Activated CD4-positive, alpha-beta T cell treated with anti-CD3 and anti-CD28 coated beads, Interleukin-2, amount 50 U/mL, for 1 hour (primary cell): ENCODE measurements around the gene KCNE3.

Source experiments
- DNase-seq: peaks from one replicate; pipeline ENCODE4 v3.0.0-alpha.2; 2020

The KCNE3 gene, protein sequence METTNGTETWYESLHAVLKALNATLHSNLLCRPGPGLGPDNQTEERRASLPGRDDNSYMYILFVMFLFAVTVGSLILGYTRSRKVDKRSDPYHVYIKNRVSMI

DNA sequence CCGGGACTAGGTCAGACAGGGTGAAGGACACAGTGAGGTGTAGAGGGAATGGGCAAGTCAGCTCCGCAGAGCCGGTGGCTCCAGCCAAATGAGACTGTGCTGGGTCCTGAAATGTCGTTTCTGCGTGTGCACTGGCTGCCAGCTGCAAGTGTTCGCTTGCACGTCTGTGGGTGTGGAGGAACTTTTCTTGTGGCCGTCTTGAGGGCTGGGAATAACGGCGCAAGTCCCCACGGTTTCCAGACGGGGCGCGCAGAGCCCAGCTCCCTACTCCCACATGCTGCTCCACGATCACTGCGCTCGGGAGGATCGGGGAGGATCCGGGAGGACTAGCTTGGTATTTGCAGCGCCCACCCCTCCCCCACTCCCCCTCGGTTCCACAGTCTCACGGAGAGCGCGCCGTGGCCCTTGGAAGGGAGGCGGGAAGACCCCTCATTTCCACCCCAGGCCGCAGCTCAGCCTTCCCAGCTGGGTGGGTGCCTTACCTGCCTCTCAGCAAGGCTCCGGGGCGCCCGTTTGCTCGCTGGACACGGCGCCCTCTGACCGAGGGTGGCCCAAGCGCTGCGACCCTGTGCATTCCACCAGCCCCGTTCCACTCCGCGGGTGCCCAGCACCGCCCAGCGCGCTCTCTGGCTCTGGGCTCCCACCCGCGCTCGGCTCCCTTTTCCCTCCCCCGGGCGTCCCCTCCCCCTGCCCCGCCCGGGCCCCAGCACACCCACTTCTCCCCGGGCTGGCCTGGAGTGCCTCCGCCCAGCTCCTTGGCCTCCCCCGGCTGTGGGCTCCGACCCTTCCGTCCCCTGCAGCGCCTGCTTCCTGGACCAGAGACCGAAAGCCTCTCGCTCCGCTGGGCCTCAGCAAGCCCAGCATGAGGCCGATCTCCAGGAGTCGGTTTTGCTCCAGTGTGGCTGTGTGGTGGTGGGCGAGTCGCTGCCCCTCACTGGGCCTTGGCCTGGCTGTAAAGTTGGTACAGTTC is at the start of gene KCNE3:
Gene KCNE3 (minus strand): TSS at position 634 of the 970 bp plus-strand sequence. CDS start 9,986 bp downstream, outside the sequence.
- no peak for DNase-seq

DNA sequence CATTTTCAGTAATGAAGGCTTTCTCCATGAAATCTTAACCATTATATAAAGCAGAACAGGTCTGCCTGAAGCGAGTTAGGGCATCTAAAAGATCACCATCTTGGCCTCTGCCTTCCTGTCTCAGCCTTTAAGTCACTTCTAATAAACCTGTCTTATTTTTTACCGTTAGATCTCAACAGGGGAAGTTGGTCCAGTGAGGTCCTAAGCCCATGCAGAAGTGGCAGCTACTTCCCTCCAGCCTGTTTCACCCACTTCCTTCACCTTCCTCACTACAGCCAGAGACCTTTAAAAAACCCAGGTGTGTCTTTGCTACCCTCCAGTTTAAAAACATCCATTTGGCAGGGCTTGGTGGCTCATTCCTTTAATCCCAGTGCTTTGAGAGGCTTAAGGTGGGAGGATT is 40.2 kb upstream of the KCNE3 start:
- no peak for DNase-seq

DNA sequence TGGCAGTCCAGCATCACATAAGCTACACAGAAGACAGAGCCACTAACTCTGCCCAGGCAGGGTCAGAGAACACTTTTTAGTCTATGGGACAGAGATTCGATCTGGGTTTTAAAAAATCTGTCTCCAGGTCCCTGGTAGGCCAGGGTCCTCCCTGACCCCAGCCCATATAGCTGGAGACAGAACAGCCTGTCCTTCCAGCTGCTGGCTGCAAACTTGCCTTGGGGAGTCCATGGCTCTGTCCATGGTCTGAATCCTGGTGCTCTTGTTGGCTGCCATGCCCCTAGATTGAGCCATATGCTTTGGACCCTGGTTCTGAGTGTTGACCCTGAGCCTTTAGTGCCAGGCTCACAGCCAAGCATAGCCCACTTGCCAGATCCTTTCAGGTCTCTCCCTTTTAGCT is 39.5 kb upstream of the KCNE3 start:
- DNase-seq = no peak

DNA sequence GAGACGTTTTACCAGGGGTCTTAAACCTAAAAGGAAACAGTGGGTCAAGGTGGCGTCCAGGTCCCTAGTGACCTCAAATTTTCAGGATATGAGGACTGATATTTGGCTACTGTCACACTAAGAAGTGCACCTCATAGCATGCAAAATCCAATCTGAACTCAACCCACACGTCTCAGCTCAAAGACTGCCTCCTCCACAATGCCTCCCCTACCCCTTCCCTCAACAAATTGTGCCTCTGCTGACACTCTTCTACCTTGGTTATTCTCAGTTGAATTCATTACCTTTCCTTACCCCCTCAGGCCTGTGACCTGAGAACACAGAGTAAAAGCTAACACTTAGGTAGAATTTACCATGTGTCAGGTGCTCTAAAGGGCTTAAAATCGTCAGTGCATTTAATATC is 38.6 kb upstream of the KCNE3 start:
- no peak for DNase-seq

DNA sequence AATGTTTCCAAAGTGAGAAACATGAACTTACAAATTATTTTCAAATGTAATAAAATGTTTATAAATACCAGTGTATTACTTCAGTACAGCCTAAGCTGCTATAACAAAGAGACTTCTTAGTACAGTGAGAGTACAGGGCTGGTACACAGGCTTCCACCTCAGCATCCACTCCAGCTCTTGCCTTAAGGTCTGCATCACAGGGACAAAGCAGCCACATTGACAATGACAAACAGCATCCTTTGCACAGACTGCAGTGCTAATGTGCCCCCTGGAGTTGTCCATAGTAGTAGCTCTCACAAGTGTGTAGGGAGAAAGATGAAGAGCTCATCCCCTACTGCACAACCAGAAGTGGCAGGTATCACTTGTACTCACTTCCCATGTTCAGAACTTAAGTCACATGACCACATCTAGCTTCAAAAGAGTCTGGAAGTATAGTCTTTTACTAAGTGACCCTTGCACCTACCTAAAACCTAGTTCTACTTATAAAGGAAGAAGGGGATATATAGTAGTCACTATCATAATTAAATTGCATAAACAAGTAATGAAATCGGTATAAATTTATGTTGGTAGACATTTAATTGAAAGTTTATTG is 36.8 kb upstream of the KCNE3 start:
- no peak for DNase-seq

DNA sequence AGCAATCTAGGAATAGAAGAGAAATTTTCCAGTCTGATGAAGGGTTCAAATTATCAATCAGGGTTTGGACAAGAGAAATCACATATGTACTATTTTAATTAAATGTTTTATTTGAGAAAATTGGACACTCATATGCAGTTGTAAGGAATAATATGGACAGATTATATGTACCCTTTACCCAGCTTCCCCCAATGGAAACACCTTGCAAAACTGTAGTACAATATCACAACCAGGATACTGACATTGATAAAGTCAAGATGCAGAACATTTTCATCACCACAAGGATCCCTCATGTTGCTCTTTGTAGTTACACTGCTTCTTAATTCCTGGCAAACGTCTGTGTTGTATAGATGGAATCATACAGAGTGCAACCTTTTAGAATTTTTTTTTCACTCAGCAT is 27.6 kb upstream of the KCNE3 start:
- DNase-seq = no peak

DNA sequence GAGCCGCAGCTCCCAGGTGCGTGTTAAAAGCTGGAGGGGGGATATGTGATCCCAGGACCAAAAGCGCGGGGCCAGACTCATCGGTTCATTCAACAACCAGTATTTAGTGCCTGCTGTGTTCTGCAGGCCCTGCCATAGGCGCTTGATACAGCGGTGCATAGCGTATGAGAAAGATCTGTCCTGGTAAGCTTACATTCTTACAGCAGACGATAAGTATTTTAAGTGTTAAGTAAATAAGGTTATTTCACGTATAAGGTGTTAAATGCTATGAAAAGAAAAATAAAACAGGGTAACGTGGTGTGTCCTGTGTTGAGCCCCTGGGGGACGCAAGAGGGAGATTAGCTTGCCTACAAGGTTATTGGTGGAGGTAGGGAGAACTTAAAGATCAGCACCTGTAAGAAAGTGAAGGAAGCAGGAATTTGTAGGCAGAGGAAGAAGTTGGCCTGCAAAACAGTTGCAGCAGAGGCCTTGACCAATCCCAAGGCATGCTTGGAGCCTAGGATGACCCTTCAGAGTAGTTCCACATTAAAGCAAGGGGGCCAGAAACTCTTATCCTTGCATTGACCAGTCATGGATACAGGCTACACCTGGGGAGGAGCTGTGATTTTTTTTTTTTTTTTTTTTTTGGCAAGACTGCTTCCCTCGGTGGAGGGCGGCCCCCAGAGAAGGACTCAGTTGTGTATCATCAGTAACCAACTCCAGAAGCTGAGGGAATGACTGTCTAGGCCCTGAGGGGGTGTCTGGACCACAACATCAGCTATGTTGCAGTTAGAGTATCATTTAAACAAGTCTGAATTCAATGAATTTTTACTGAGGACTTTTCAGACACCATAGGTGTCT is 26.7 kb upstream of the KCNE3 start:
- no peak for DNase-seq

DNA sequence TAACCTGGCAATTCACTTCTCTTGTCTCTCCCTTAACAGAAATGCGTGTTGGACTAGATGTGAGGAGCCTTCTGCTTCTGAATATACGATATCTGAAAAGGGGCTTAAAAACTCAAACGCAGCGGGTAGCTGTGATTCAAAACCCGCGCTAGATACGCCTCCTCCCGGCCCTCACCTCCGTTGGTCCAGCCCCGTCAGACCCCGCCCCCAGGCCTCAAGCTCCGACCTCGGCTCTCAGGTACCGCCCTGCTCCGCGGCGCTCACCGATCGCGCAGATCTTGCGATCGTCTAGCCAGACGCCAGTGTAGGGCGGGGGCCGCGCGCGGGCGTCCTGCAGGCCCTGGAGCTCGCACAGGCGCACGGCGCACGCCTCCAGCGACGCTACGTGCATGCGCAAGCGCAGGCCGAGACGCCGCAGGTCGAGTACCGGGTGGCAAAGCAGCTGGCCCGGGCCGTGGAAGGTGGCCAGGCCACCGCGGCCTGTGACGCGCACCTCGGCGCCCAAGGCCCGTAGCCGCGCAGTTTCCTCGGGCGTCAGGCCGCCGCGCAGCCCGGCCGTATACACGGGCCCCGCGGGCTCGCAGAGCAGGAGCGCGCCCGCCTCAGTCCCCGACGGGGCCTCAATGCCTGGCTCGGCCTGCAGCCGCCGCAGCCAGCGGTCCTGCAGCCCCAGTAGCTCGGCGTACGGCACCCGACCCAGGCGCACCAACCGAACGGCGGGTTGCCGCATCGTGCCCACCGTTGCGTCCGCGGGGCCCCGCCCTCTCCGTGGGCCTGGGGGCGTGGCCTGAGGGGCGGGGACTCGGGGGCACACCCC is 25.8 kb upstream of the KCNE3 start, which contains the start of gene LIPT2:
Gene LIPT2 (minus strand): TSS at position 751 of the 817 bp plus-strand sequence. CDS start 21 bp downstream, at position 730.
- peak; percentile 98 for DNase-seq

DNA sequence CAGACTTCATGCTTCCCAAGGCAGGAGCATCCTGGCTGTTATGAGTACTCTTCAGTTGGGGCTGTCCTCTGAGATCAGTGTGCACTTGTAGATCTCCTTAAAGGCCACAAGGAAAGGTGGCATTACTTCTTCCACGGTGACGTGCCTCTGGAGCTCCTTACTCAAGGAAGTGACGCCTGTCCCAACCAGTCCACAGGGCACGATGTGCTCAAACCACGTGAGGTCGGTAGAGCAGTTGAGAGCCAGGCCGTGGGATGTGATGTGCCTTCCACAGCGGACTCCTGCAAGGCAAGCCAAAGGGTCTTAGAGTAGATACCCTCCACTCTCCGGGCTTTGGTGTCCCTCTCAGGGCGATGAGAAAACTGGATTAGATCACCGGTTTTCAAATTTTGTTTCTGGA is 24.7 kb upstream of the KCNE3 start:
- DNase-seq = no peak

DNA sequence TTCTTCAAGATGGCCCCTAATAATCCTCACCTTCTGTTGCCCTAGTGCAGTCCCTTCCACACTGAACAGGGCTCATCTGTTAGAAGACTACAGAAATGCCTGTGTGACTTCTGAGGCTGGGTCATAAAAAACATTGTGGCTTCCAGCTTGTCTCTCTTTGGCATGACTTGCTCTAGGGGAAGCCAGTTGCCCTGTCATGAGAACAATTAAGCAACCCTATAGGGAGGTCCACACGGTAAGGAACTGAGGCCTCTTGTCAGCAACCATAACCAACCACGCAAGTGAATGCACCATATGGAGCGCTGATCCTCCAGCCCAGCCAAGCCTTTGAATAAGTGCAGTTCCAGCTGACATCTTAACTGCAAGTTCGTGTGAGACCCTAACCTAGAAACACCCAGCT is 23.6 kb upstream of the KCNE3 start:
- no peak for DNase-seq

DNA sequence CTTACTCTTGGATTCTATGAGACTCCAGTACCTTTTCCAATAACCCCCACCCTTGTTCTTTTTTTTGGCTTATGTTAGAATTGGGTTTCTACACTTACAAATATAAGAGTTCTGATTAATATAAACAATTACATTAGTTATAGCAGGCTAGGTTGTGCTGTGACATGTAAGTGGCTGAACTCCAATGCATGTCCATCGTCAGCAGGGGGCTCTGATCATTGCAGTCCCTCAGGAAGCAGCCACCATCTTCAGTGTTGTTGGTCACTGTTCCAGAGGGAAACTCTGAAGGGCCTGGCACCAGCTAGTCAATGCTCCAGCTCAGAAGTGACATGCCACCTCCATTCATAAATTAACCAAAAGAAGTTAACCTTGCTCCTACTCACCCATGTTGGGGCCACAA is 20.5 kb upstream of the KCNE3 start:
- DNase-seq = no peak

DNA sequence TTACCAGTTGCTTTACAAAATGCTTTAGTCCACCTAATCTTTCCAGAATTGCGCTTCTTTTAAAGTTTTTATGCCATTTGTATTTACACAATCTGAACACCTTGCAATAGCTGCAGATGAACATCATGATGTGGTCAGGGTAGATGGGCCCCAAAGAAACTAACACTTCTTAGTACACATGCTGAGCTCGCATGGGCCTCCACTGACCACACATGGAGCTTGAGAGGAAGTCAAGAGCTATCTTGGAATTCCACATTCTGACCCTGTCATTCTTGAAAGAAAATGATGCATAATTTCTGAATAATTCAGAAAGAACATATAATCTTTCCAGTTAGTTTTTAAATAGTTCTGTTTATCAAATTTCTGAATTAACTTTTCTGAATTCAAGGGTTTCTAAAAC is 18.5 kb upstream of the KCNE3 start:
- no peak for DNase-seq

DNA sequence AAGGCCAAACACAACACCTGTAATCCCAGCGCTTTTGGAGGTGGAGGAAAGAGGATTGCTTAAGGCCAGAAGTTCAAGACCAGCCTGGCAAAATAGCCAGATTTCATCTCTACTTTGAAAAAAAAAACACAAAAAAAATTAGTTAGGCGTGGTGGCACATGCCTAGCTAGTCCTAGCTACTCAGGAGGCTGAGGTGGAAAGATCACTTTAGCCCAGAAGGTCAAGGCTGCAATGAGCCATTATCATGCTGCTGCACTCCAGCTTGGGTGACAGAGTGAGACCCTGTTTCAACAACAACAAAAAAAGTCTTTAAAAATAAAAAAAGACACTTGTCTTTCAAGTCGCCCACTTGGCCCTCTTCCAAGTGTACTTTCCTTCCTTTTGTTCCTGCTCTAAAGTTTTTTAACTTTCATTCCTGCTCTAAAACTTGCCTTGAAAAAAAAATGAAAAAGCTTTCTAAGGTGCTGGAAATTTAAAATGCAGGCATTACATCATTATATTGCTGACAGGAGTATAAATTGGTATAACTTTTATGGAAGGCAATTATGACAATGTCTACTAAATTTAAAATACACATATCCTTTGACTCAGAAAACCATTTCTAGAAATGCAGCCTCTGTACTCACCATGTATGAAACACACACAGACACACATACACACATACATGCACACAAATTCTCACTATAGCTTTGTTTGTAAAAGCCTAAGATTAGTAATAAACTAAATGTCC is 13.5 kb upstream of the KCNE3 start:
- no peak for DNase-seq

DNA sequence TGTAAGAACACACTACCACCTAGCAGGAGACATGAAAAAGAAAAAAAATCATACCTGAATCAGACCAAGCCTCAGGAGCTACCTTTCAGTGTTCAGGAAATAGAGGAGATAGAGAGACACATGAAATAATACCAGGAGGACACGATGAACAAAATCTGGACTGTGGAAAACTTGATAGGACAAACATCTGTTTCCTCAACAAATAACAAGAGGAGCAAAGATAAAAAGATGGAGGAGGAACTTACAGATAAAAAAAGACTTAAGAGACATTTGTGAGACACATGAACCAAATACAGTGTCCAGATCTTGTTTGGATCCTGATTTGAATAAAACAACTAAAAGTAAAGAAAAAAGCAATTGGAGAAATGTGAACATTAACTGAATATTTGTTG is 12.4 kb upstream of the KCNE3 start:
- DNase-seq = no peak

DNA sequence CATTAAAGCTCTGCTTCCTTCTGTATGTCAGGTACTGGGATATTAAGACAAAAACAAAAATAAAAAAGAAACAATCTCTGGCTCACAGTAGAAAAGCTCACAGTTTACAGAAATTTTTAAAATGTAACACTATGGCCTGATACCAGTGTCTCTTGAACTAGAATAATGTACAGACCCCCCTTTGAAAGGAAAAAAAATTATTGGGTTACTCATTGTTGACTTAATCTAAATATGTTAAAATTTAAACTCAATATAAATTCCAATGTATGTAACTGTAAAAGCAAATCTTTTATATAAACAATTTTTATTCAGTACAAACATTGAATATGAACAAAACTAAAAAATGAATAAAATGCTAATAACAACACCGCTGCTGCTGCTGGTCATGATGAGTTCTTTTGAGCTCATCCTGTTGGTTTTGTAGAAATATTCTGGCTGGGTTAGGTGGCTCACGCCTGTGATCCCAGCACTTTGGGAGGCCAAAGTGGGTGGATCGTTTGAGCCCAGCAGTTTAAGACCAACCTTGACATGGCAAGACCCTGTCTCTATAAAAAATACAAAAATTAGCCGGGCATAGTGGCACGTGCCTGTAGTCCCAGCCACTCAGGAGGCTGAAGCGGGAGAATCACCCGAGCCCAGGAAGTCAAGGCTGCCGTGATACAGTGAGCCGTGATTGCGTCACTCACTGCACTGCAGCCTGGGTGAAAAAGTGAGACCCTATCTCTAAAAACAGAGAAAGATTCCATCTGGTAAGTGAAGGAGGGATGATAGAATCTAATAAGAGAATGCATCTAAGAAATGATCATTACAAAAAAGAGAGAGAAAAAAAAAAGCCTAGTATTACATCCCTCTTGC is 11.8 kb upstream of the KCNE3 start:
- DNase-seq = no peak

DNA sequence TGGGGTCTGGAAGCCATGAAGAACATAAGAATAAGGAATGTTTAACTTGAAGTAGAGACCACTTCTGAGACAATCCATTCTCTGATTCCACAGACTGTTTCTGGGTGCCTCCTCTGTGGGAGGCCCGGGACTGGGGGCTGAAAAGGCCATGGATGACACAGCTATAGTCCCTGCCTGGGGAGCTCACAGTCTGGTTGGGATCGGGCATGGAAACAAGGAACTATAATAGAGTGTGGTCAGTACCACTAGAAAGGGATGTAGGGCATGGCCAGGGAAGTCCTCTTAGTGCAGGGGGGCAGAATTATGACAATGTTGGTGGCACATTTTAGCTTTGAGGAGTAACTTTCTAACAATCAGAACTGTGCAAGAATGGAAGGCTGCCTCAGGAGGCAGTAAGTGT is 9.2 kb upstream of the KCNE3 start:
- no peak for DNase-seq

DNA sequence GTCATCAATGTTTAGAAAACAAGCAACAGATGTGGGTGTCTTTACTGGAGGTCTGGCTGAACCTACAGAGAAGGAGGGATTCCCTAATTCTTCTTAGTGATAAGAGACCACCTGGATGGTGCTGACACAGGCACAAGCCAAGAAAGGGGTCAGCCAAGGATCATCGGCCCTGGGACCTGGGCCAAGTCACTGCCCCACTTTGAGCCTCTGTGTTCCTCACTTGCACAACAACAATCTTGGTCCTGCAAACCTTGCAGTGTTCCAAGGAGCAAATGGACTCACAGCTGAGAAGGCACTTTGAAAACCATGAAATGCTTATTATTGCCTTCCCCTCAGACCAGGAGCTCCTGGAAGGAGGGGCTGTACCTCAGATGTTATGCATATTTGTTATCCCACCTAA is 7.0 kb upstream of the KCNE3 start:
- no peak for DNase-seq

DNA sequence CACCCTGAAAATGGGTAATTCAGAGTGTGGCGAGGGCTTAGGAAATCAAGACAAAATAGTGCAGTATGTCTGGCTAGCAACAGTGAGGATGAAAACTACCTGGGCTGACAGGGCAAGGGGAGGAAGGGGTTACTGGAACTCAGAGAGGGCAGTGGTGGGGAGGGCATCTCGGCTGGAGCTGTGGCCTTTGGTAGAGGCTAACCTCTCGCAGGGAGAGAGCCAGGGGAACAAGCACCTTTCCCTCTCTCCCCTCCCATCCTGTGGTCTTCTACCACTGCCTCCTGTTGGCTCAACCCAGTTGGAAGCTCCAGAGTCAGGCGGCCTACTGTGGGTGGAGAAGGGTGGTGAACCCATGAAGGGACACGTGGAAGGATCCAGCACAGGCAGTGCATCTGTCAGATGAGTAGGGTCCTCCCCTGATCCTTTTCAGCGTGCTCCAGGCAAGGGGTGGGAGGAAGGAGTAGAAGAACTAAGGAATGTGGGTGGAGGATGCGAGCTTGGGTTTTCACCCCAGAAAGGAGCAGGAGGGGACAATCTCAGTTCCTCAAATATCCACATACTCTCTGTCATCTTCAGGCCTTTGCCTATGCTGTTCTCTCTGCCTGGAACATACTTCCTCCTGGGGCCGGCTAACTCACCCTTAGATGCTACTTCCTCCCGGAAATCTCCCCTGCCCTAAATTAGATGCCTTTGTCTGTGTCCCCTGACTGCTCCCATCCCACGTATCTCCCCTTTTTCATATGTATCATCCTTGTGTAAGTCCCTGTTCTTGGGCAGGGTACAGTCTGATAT is 6.2 kb upstream of the KCNE3 start:
- no peak for DNase-seq

DNA sequence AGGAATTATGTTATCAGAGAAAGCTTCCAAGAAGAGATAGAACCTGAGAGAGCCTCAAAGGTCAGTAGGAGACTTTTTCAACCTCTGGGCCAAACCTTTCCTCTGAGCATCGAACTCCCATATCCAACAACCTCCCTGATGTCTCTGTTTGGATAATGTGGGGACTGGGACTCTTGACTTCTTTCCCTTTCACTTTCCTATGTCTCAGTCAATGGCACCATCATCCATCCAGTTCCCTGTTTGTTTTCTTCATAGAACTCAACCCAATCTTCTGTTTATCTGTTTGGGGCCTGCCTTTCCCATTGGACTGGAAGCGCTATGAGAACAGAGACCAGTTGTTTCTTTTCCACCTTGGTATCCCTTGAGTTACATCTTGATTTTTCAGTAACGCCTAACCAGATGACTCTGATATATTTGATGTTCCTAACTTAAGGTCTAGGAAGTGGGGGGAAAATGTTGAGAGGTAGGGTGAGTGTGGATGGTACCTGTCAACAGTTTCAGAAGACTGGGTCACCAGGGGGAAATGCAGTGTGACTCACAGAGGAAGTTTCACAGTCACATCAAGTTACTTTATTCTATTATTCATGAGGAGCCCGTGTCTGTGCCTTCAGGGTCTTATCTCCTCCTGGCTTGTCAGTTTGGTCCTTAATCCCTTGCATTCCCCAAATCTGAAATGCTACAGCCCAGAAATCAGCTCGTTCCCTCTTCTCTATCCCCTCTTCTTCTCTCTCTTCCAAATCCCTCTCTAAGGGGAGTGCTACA is 4.5 kb upstream of the KCNE3 start:
- DNase-seq = no peak
